ENCODE results near the gene GPT2.

Gene GPT2

GRCh38 chr16:46889245-46889941 is 5.2 kb downstream of the GPT2 start:
- Histone ChIP-seq H3K27ac (replicated peaks) (no peak overlapping the region), H3K4me3 (replicated peaks; ENCODE audit: insufficient read depth, low read length) (no peak overlapping the region), H3K27me3 (ENCODE audit: insufficient read depth, poor library complexity, severe bottlenecking) (no peaks in the 10 kb centered on the region)
- DNase-seq (ENCODE audit: low read depth in 1 of 2, low spot score in 1 of 2) = no peak
- no peak for TF ChIP-seq SPI1 (IDR thresholded peaks at IDR 0.05; ENCODE audit: borderline replicate concordance, low read depth)
- TF ChIP-seq CTCF (IDR thresholded peaks at IDR 0.05; ENCODE audit: insufficient read depth, low read length) = no peak
- no peak for TF ChIP-seq POLR2AphosphoS5 (IDR thresholded peaks at IDR 0.05; ENCODE audit: low read depth)
- no peak for TF ChIP-seq GABPA (IDR thresholded peaks at IDR 0.05; ENCODE audit: low read depth)
- TF ChIP-seq REST (IDR thresholded peaks at IDR 0.05; ENCODE audit: insufficient replicate concordance, low read depth) = no peak

- Histone ChIP-seq H3K27ac (replicated peaks) (no peak overlapping the region), H3K4me3 (replicated peaks; ENCODE audit: insufficient read depth, low read length) (no peak overlapping the region), H3K27me3 (ENCODE audit: insufficient read depth, poor library complexity, severe bottlenecking) (no peaks in the 10 kb centered on the region)
- no peak for DNase-seq (ENCODE audit: low read depth in 1 of 2, low spot score in 1 of 2)
- TF ChIP-seq SPI1 (IDR thresholded peaks at IDR 0.05; ENCODE audit: borderline replicate concordance, low read depth) = no peak
- TF ChIP-seq REST (IDR thresholded peaks at IDR 0.05; ENCODE audit: insufficient replicate concordance, low read depth) = no peak
- TF ChIP-seq CTCF (IDR thresholded peaks at IDR 0.05; ENCODE audit: insufficient read depth, low read length) = no peak
- no peak for TF ChIP-seq GABPA (IDR thresholded peaks at IDR 0.05; ENCODE audit: low read depth)
These were observed 5.8 kb downstream of the GPT2 start for GRCh38 chr16:46889942-46890300.

GRCh38 chr16:46891910-46892309 is 7.7 kb downstream of the GPT2 start:
- no peak for DNase-seq (ENCODE audit: low read depth in 1 of 2, low spot score in 1 of 2)
- Histone ChIP-seq H3K27ac (replicated peaks) (no peak overlapping the region), H3K4me3 (replicated peaks; ENCODE audit: insufficient read depth, low read length) (no peak overlapping the region), H3K27me3 (ENCODE audit: insufficient read depth, poor library complexity, severe bottlenecking) (no peaks in the 10 kb centered on the region)
- TF ChIP-seq CTCF (IDR thresholded peaks at IDR 0.05; ENCODE audit: insufficient read depth, low read length) (no peak), POLR2AphosphoS5 (IDR thresholded peaks at IDR 0.05; ENCODE audit: low read depth) (no peak), SPI1 (IDR thresholded peaks at IDR 0.05; ENCODE audit: borderline replicate concordance, low read depth) (no peak), REST (IDR thresholded peaks at IDR 0.05; ENCODE audit: insufficient replicate concordance, low read depth) (no peak), GABPA (IDR thresholded peaks at IDR 0.05; ENCODE audit: low read depth) (no peak)
